PC-9 (cell line): ENCODE measurements around the gene GTF3C4.

ENCODE experiments used
- EZH2 ChIP-seq: fragments of 200-600 bp; sonication (generic); IDR thresholded peaks from 2 replicates; pipeline ENCODE4 v1.8.0; 2017; ENCODE audit warnings: antibody characterized with exemption, low read depth
- TF ChIP-seq, protein P1 (sequence below): fragments of 200-600 bp; sonication (generic); conservative IDR thresholded peaks from 2 replicates; pipeline ENCODE4 v1.6.1; 2017; ENCODE audit warnings: mixed run types, antibody characterized with exemption, mild to moderate bottlenecking, moderate library complexity

DNA sequence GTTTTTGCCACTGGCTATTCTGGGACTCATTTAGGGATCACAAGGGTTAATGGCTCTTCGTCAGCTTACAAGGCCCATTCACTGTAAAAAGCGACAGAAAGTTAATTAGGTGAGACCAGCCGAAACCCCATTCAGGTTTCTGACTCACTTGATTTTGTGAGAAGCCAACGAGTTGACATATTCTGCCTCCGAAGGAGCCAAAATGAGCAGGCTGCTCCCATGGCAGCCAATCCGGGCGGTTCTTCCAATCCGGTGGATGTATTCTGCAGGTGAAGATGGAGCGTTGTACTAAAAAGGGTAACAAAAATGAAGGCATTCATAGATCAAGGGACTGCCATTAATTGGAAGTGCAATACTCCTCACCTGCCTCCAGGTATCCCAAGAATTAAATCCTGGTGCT, 40.1 kb upstream of the GTF3C4 start:
- TF ChIP-seq, protein P1, sequence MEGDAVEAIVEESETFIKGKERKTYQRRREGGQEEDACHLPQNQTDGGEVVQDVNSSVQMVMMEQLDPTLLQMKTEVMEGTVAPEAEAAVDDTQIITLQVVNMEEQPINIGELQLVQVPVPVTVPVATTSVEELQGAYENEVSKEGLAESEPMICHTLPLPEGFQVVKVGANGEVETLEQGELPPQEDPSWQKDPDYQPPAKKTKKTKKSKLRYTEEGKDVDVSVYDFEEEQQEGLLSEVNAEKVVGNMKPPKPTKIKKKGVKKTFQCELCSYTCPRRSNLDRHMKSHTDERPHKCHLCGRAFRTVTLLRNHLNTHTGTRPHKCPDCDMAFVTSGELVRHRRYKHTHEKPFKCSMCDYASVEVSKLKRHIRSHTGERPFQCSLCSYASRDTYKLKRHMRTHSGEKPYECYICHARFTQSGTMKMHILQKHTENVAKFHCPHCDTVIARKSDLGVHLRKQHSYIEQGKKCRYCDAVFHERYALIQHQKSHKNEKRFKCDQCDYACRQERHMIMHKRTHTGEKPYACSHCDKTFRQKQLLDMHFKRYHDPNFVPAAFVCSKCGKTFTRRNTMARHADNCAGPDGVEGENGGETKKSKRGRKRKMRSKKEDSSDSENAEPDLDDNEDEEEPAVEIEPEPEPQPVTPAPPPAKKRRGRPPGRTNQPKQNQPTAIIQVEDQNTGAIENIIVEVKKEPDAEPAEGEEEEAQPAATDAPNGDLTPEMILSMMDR, result no peak
- TF ChIP-seq EZH2, result no peak
